Ascending aorta (tissue), 2 donors: ENCODE results near the gene ACER1. TPM values are rescaled to one million over a fixed set of nuclear protein-coding genes. Genes with fewer than 3 reads are reported as not detected.
"Not testable (repeated sequence)": the region's sequence is repeated elsewhere in the genome, so short reads cannot be mapped to it uniquely, and the experiment has no call there.

ENCODE experiments used
- DNase-seq, 2 donors: peaks; one replicate each; pipeline ENCODE4 v3.0.0-alpha.2; 2019; ENCODE audit warnings: low spot score in 2 of 2
- H3K27ac ChIP-seq, 2 donors: fragments of 200-600 bp; sonication (generic); one replicate each; pipeline ENCODE4 v1.5.1; 2016 to 2017; ENCODE audit warnings: mild to moderate bottlenecking in 1 of 2
- H3K27me3 ChIP-seq: fragments of 200-600 bp; sonication (generic); one replicate; pipeline ENCODE4 v1.5.1; 2017
- H3K36me3 ChIP-seq, 2 donors: fragments of 200-600 bp; sonication (generic); one replicate each; pipeline ENCODE4 v1.5.1; 2016
- H3K4me1 ChIP-seq, 2 donors: fragments of 200-600 bp; sonication (generic); one replicate each; pipeline ENCODE4 v1.5.1; 2016 to 2017; ENCODE audit warnings: mild to moderate bottlenecking in 1 of 2
- H3K4me3 ChIP-seq, 2 donors: fragments of 200-600 bp; sonication (generic); one replicate each; pipeline ENCODE4 v1.5.1; 2016 to 2017; ENCODE audit warnings: mild to moderate bottlenecking in 1 of 2
- H3K9me3 ChIP-seq, 2 donors: fragments of 200-600 bp; sonication (generic); one replicate each; pipeline ENCODE4 v1.5.1; 2016
- intact Hi-C: fragments of 100-400 bp; cut with DNase I; formaldehyde crosslinking; loops from one replicate; pipeline ENCODE4 v1.15.1; 2023
- total RNA-seq: library from RNA; depleted of rRNA; stranded (reverse); fragments of >200 nt; gene quantifications from one replicate; pipeline ENCODE4 v1.1.0, GENCODE V29; 2016
- TF ChIP-seq, protein P1 (sequence below), 3 experiments: fragments of 200-600 bp in 2 of 3; fragments of 450-650 bp in 1 of 3; sonication (generic) in 2 of 3; IDR thresholded peaks; one replicate each; pipeline ENCODE4 v1.5.1; 2016 to 2019; ENCODE audit warnings: antibody characterized with exemption in 3 of 3, mild to moderate bottlenecking in 1 of 3, moderate library complexity in 1 of 3

Gene ACER1
- total RNA-seq, 1 donor from 2014 or later, result not detected

DNA sequence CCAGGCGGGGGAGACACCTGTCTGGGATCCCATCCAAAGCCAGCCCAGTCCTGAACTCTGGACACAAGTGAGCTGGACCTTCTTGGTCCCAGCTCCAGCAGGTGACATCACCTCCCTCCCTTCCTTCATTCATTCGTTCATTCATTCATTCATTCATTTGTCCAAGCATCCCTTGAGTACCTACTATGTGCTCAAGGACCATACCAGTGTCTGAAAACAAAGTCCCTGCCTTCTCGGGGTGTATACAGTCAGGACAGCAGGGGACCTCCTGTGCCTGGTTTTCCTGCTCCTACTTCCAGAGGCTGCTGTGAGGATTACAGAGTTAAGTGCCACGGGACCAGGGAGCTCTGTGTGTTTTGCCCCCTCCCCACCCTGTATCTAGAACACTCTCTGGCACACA, 14.0 kb downstream of the ACER1 start:
- TF ChIP-seq, protein P1, sequence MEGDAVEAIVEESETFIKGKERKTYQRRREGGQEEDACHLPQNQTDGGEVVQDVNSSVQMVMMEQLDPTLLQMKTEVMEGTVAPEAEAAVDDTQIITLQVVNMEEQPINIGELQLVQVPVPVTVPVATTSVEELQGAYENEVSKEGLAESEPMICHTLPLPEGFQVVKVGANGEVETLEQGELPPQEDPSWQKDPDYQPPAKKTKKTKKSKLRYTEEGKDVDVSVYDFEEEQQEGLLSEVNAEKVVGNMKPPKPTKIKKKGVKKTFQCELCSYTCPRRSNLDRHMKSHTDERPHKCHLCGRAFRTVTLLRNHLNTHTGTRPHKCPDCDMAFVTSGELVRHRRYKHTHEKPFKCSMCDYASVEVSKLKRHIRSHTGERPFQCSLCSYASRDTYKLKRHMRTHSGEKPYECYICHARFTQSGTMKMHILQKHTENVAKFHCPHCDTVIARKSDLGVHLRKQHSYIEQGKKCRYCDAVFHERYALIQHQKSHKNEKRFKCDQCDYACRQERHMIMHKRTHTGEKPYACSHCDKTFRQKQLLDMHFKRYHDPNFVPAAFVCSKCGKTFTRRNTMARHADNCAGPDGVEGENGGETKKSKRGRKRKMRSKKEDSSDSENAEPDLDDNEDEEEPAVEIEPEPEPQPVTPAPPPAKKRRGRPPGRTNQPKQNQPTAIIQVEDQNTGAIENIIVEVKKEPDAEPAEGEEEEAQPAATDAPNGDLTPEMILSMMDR (IDR thresholded peaks at IDR 0.05), result no peak
- Histone ChIP-seq H3K4me3 (no peak overlapping the region), H3K27me3 (no peaks in the 10 kb centered on the region), H3K4me1 (no peaks in the 10 kb centered on the region), H3K36me3 (no peaks in the 10 kb centered on the region), H3K27ac (no peak overlapping the region), H3K9me3 (no peaks in the 10 kb centered on the region)
- DNase-seq, result no peak
- intact Hi-C loops, result no loop called here

- no peak for DNase-seq
- intact Hi-C loops, result no loop called here
These were observed 14.6 kb downstream of the ACER1 start for GRCh38 chr19:6318772-6319171.

DNA sequence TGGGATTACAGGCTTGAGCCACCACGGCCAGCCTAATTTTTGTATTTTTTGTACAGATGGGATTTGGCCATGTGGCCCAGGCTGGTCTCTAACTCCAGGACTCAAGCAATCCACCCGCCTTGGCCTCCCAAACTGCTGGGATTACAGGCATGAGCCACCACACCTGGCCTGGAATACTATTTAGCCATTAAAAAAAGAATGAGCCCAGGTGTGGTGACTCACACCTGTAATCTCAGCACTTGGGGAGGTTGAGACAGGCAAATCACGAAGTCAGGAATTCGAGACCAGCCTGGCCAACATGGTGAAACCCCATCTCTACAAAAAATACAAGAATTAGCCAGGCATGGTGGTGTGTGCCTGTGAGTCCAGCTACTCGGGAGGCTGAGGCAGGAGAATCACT, 17.8 kb downstream of the ACER1 start:
- H3K27ac ChIP-seq, H3K4me3 ChIP-seq, H3K27me3 ChIP-seq, DNase-seq, H3K4me1 ChIP-seq, H3K36me3 ChIP-seq, intact Hi-C loops, H3K9me3 ChIP-seq: not testable (repeated sequence)

More at GRCh38 chr19:6318772-6319171, 14.6 kb downstream of the ACER1 start:
- no peaks in the 10 kb centered on the region for H3K36me3 ChIP-seq
- H3K9me3 ChIP-seq, result no peaks in the 10 kb centered on the region
- H3K4me3 ChIP-seq, result no peak overlapping the region
- TF ChIP-seq, protein P1 (IDR thresholded peaks at IDR 0.05), result no peak
- no peak overlapping the region for H3K27ac ChIP-seq
- no peaks in the 10 kb centered on the region for H3K4me1 ChIP-seq
- no peaks in the 10 kb centered on the region for H3K27me3 ChIP-seq

GRCh38 chr19:6313398-6313969, 19.9 kb downstream of the ACER1 start:
- Histone ChIP-seq H3K27me3 (no peaks in the 10 kb centered on the region), H3K4me1 (no peaks in the 10 kb centered on the region), H3K27ac (no peak overlapping the region), H3K4me3 (no peak overlapping the region), H3K9me3 (no peaks in the 10 kb centered on the region), H3K36me3 (no peaks in the 10 kb centered on the region)
- intact Hi-C loops, result no loop called here
- TF ChIP-seq, protein P1 (IDR thresholded peaks at IDR 0.05), result no peak
- DNase-seq, result no peak

DNA sequence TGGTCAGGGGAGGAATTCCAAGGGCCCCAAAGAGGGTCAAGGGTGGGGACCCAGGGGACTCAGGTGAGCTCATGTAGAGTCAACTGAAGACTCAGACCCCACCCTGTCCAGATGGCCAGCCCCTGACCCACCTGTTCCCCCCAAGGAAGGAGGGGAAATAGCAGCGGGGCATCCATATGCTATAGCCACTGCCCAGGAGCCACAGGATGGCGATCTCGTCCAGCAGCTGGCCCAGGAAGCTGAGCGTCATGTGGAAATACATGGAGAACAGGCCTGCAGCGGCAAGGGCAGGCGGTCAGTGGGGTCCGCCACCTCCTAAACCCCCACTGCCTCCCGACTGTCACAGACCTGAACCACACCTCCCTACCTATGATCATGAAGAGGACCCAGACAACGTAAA, 21.4 kb downstream of the ACER1 start:
- intact Hi-C loops, result no loop called here

GRCh38 chr19:6298413-6298812, 35.0 kb downstream of the ACER1 start:
- intact Hi-C loops, result no loop called here

More for the DNA sequence above, 21.4 kb downstream of the ACER1 start:
- Histone ChIP-seq H3K27ac (no peak overlapping the region), H3K4me1 (no peaks in the 10 kb centered on the region), H3K36me3 (no peaks in the 10 kb centered on the region), H3K9me3 (no peaks in the 10 kb centered on the region), H3K27me3 (no peaks in the 10 kb centered on the region), H3K4me3 (no peak overlapping the region)
- DNase-seq, result no peak
- TF ChIP-seq, protein P1 (IDR thresholded peaks at IDR 0.05), result no peak

More at GRCh38 chr19:6298413-6298812, 35.0 kb downstream of the ACER1 start:
- H3K4me3 ChIP-seq, result no peak overlapping the region
- no peaks in the 10 kb centered on the region for H3K27me3 ChIP-seq
- TF ChIP-seq, protein P1 (IDR thresholded peaks at IDR 0.05), result no peak
- H3K36me3 ChIP-seq, result no peaks in the 10 kb centered on the region
- DNase-seq, result no peak
- no peak overlapping the region for H3K27ac ChIP-seq
- no peaks in the 10 kb centered on the region for H3K4me1 ChIP-seq
- H3K9me3 ChIP-seq, result peaks cover 2 to 8% of the 10 kb centered on the region in 2 donors
